Mesenchymal stem cell (in vitro differentiated cells and primary cell): ENCODE measurements around the gene PASD1.

Experiments used
- DNase-seq: peaks from one replicate; pipeline ENCODE4 v3.0.0-alpha.2; 2013
- H2AFZ ChIP-seq: one replicate; pipeline ENCODE4 v1.6.1; 2013; ENCODE audit warnings: low read depth, mild to moderate bottlenecking, control low read depth, inconsistent platforms, low read length, moderate library complexity
- H2AK5ac ChIP-seq: 2 replicates; pipeline ENCODE4 v1.6.1; 2013; ENCODE audit warnings: low read length, moderate library complexity, mild to moderate bottlenecking, inconsistent platforms; ENCODE audit not compliant: severe bottlenecking
- H2BK120ac ChIP-seq: one replicate; pipeline ENCODE4 v1.6.1; 2013; ENCODE audit warnings: low read depth, mild to moderate bottlenecking, inconsistent platforms, low read length, moderate library complexity
- H2BK12ac ChIP-seq, 2 experiments: one replicate each; pipeline ENCODE4 v1.6.1; 2013; ENCODE audit warnings: inconsistent platforms in 2 of 2, low read length in 2 of 2, mild to moderate bottlenecking in 2 of 2, moderate library complexity in 2 of 2, control low read depth in 1 of 2
- H2BK15ac ChIP-seq: one replicate; pipeline ENCODE4 v1.6.1; 2013; ENCODE audit warnings: mild to moderate bottlenecking, low read depth, inconsistent platforms; ENCODE audit not compliant: poor library complexity, severe bottlenecking
- H2BK5ac ChIP-seq: 2 replicates; pipeline ENCODE4 v1.6.1; 2013; ENCODE audit warnings: low read depth, mild to moderate bottlenecking, low read length, control low read depth, inconsistent platforms; ENCODE audit not compliant: poor library complexity, severe bottlenecking
- H3K14ac ChIP-seq, 2 experiments: one replicate each; pipeline ENCODE4 v1.6.1; 2013; ENCODE audit warnings: inconsistent platforms in 2 of 2, low read length in 2 of 2, control low read depth in 1 of 2, mild to moderate bottlenecking in 1 of 2, moderate library complexity in 1 of 2
- H3K18ac ChIP-seq, 2 experiments: one replicate each; pipeline ENCODE4 v1.6.1; 2013; ENCODE audit warnings: inconsistent platforms in 2 of 2, low read length in 2 of 2, control low read depth in 1 of 2, low read depth in 1 of 2, mild to moderate bottlenecking in 1 of 2
- H3K23ac ChIP-seq, 2 experiments: one replicate each; pipeline ENCODE4 v1.6.1; 2013; ENCODE audit warnings: inconsistent platforms in 2 of 2, low read length in 2 of 2, mild to moderate bottlenecking in 2 of 2, moderate library complexity in 2 of 2, control low read depth in 1 of 2
- H3K27ac ChIP-seq: 2 replicates; pipeline ENCODE4 v1.5.1; 2013; ENCODE audit warnings: mild to moderate bottlenecking, moderate library complexity, low read length, control low read depth, inconsistent platforms; ENCODE audit not compliant: poor library complexity, severe bottlenecking
- H3K27me3 ChIP-seq, 2 experiments: 2 replicates each; pipeline versions ENCODE4 v1.6.1 to v1.7.0; 2013; ENCODE audit warnings: low read length in 2 of 2, mild to moderate bottlenecking in 2 of 2, moderate library complexity in 2 of 2, control low read depth in 1 of 2, inconsistent platforms in 1 of 2; ENCODE audit not compliant: control insufficient read depth in 1 of 2, insufficient read depth in 1 of 2
- H3K36me3 ChIP-seq, 2 experiments: 2 replicates each; pipeline versions ENCODE4 v1.6.1 to v1.7.0; 2013; ENCODE audit warnings: low read length in 2 of 2, control low read depth in 1 of 2, inconsistent platforms in 1 of 2, low read depth in 1 of 2, mild to moderate bottlenecking in 1 of 2; ENCODE audit not compliant: insufficient read depth in 2 of 2, control insufficient read depth in 1 of 2
- H3K4ac ChIP-seq, 2 experiments: one replicate each; pipeline ENCODE4 v1.6.1; 2013; ENCODE audit warnings: inconsistent platforms in 2 of 2, low read length in 2 of 2, mild to moderate bottlenecking in 2 of 2, moderate library complexity in 2 of 2, control low read depth in 1 of 2, low read depth in 1 of 2
- H3K4me1 ChIP-seq: 2 replicates; pipeline ENCODE4 v1.6.1; 2013; ENCODE audit warnings: low read depth, low read length, control low read depth; ENCODE audit not compliant: control insufficient read depth, insufficient read depth
- H3K4me2 ChIP-seq: 2 replicates; pipeline ENCODE4 v1.6.1; 2013; ENCODE audit warnings: low read length, mild to moderate bottlenecking, inconsistent platforms; ENCODE audit not compliant: poor library complexity, severe bottlenecking
- H3K4me3 ChIP-seq, 2 experiments: 2 replicates each; pipeline versions ENCODE4 v1.5.1 to v1.7.0; 2013; ENCODE audit warnings: low read length in 2 of 2, mild to moderate bottlenecking in 2 of 2, control low read depth in 1 of 2, low read depth in 1 of 2; ENCODE audit not compliant: insufficient read depth in 1 of 2
- H3K79me1 ChIP-seq: replicated peaks from 2 replicates; pipeline ENCODE4 v1.6.1; 2013; ENCODE audit warnings: mild to moderate bottlenecking, control low read depth, low read length, inconsistent platforms; ENCODE audit not compliant: poor library complexity, severe bottlenecking
- H3K9ac ChIP-seq: 2 replicates; pipeline ENCODE4 v1.7.0; 2013; ENCODE audit warnings: mild to moderate bottlenecking, low read length, moderate library complexity
- H3K9me3 ChIP-seq: 2 replicates; pipeline ENCODE4 v1.7.0; 2013; ENCODE audit warnings: mild to moderate bottlenecking, low read length; ENCODE audit not compliant: control insufficient read depth
- H4K8ac ChIP-seq: one replicate; pipeline ENCODE4 v1.6.1; 2013; ENCODE audit warnings: inconsistent platforms, mild to moderate bottlenecking, low read length, moderate library complexity
- H4K91ac ChIP-seq: one replicate; pipeline ENCODE4 v1.6.1; 2013; ENCODE audit warnings: mild to moderate bottlenecking, low read length, inconsistent platforms
- WGBS: methylation state at CpG from one replicate; pipeline ENCODE4 v1.1.7; 2013; ENCODE audit warnings: mixed read lengths; 5-methylcytosine and 5-hydroxymethylcytosine counted together

PASD1 gene

DNA sequence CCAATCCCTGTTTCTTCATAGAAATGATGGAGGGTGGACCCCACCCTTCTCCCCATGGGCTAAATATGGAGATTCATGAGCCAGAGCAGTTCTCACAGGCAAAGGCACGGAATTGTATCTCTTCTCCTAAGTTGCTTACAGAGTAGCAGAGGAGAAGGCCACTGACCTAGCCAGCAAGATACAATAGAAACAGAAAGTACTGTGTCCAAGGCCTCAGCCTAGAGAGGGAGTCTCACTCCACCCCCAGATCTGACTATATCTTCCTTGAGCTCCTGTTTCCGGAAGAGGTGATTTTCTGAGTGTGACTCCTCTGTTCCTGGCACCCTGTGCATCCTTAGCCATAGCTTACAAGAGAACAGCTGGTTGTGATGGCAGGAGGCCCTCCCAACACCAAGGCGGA lies 152.3 kb downstream of the PASD1 start, which contains the start of gene FATE1:
FATE1 (plus strand) TSS at position 284 of the 400 bp plus-strand sequence; CDS start at position 369, 85 bp downstream.
- no peak within 1 kb of the TSS for H2BK15ac ChIP-seq
- H3K4me2 ChIP-seq, result no peak within 1 kb of the TSS
- no peak within 1 kb of the TSS for H4K8ac ChIP-seq
- WGBS, result 45% methylated on average over 3 of the region's 3 CpGs
- H3K14ac ChIP-seq, result no peak within 1 kb of the TSS
- H3K27me3 ChIP-seq, result peaks cover 0 to 51% of the 10 kb centered on the region in 2 experiments
- no peak within 1 kb of the TSS for H2AFZ ChIP-seq
- H2BK120ac ChIP-seq, result no peak within 1 kb of the TSS
- no peak within 1 kb of the TSS for H2BK12ac ChIP-seq
- no peaks in the 10 kb centered on the region for H3K79me1 ChIP-seq
- no peak within 1 kb of the TSS for H3K4ac ChIP-seq
- H3K23ac ChIP-seq, result no peak within 1 kb of the TSS
- no peak within 1 kb of the TSS for H2AK5ac ChIP-seq
- H3K9me3 ChIP-seq, result no peaks in the 10 kb centered on the region
- no peak within 1 kb of the TSS for H3K18ac ChIP-seq
- no peak for DNase-seq
- H3K9ac ChIP-seq, result no peak within 1 kb of the TSS
- no peaks in the 10 kb centered on the region for H3K36me3 ChIP-seq
- H3K4me1 ChIP-seq, result no peaks in the 10 kb centered on the region
- no peak within 1 kb of the TSS for H3K27ac ChIP-seq
- H3K4me3 ChIP-seq, result no peak within 1 kb of the TSS
- no peak within 1 kb of the TSS for H2BK5ac ChIP-seq
- H4K91ac ChIP-seq, result no peak within 1 kb of the TSS

DNA sequence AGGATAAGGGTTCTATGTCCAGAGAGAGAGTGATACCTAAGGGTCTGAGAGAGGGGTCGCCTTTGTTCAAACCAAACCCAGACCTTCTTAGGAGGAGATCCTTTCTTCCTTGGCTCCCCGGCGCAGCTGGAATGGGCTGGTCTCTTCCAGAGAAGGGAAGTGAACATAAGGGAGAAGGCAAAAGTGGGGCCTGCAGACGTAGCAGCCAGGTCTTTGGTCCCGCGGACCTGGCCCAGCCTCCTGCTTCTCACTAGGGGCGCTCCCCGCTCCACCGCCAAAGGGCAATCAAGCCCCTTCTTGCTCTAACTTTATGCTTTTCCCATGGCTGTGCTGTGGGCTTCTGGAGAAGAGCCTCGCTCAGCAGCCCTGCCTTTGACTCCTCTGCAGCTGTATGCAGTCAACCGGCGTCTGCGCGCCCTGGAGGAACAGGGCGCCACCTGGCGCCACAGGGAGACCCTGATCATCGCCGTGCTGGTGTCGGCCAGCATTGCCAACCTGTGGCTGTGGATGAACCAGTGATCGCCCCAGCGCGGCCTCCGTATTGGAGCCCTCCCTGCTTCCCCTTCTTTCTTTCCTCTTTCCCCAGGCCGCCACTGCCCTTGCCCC lies 158.9 kb downstream of the PASD1 start:
- Histone ChIP-seq H3K79me1 (no peaks in the 10 kb centered on the region), H3K14ac (no peak overlapping the region), H2AFZ (no peak overlapping the region), H3K4me1 (no peaks in the 10 kb centered on the region), H3K4ac (no peak overlapping the region), H2BK5ac (no peak overlapping the region), H2AK5ac (no peak overlapping the region), H3K4me2 (no peak overlapping the region), H2BK15ac (no peak overlapping the region), H4K91ac (no peak overlapping the region), H2BK120ac (no peak overlapping the region), H3K27me3 (peaks cover 0 to 54% of the 10 kb centered on the region in 2 experiments), H3K27ac (no peak overlapping the region), H2BK12ac (no peak overlapping the region), H3K18ac (no peak overlapping the region), H3K9me3 (no peaks in the 10 kb centered on the region), H3K36me3 (no peaks in the 10 kb centered on the region), H4K8ac (no peak overlapping the region), H3K9ac (no peak overlapping the region), H3K4me3 (no peak overlapping the region), H3K23ac (no peak overlapping the region)
- no peak for DNase-seq
- 17% methylated on average over 17 of the region's 24 CpGs for WGBS

DNA sequence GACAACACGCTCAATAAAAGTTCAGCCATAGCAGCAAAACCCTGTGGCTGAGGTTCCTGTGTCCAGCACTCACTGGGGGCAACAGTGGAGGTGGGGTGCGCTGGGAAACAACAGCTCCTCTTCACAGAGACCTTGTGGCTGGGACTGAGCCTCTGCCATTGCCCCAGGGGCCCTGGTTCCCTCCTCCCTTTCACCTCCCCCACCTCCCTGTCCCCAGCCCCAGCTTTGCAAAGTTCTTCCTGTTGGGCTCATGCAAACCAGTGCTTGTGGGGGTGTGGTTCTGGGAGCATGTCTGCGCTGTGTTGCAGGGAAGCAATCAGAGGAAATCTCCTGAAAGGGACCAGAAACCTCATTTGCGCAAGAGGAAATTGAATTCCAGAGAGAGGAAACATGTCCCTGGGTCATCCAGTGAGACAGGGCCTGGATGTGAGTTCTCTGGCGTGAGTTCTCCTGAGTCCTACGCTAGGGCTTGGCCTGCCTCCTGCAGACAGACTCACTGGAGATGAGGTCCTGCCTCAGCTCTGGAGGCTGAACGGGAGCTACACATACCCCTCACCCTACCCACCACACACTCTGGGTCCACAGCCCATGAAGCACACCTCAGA lies 159.8 kb downstream of the PASD1 start:
- Histone ChIP-seq H2BK15ac (no peak overlapping the region), H3K18ac (no peak overlapping the region), H2BK120ac (no peak overlapping the region), H3K79me1 (no peaks in the 10 kb centered on the region), H2AK5ac (no peak overlapping the region), H3K4me3 (no peak overlapping the region), H3K4me2 (no peak overlapping the region), H3K14ac (no peak overlapping the region), H4K8ac (no peak overlapping the region), H3K27me3 (peaks cover 0 to 56% of the 10 kb centered on the region in 2 experiments), H3K36me3 (no peaks in the 10 kb centered on the region), H4K91ac (no peak overlapping the region), H2AFZ (no peak overlapping the region), H3K23ac (no peak overlapping the region), H3K9me3 (no peaks in the 10 kb centered on the region), H3K4me1 (no peaks in the 10 kb centered on the region), H3K27ac (no peak overlapping the region), H3K4ac (no peak overlapping the region), H2BK12ac (no peak overlapping the region), H3K9ac (no peak overlapping the region), H2BK5ac (no peak overlapping the region)
- no peak for DNase-seq
- WGBS, result 80% methylated on average over 4 of the region's 7 CpGs

DNA sequence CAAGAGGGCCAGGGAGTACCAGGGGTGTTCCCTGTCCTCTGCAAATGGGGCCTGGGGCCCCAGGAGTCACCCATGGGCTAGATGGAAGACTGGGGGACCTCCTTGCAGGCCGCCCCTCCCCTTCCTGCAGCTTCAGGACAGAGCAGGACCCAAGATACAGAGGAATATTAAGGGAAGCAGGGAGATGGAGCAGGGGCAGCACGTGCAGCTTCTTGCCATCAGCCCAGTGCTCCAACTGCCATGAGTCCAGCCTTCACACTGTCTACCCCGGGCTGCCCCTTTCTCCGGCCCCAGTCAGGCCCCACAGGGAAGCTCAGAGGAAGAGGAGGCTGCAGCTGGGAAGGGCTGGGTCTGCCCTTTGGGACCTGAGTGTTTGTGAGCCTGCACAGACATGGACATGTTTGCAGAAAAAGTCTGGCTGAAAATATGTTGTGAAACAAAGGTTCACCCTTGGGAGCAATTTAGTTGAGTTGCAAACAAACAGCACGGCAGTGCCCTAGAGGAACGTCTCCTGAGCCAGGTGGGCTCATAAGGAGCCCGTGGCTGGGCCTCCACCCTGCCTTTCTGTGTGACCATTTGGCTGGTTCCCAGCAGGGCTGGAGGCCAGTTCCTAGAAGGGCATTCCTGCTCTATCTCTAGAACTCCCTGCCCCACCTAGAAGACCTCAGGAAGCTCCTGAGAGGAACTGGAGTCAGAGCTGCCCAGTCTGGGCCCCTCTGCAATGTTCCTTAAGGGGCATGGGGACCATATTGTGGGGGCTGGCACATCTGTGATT lies 161.3 kb downstream of the PASD1 start:
- Histone ChIP-seq H3K4me2 (no peak overlapping the region), H2AK5ac (no peak overlapping the region), H4K91ac (no peak overlapping the region), H2BK15ac (no peak overlapping the region), H2BK5ac (no peak overlapping the region), H3K18ac (no peak overlapping the region), H3K27ac (no peak overlapping the region), H2BK12ac (no peak overlapping the region), H3K79me1 (no peaks in the 10 kb centered on the region), H3K4me1 (no peaks in the 10 kb centered on the region), H3K9me3 (no peaks in the 10 kb centered on the region), H4K8ac (no peak overlapping the region), H3K23ac (no peak overlapping the region), H2BK120ac (no peak overlapping the region), H3K4ac (no peak overlapping the region), H3K27me3 (peaks cover 0 to 66% of the 10 kb centered on the region in 2 experiments), H3K36me3 (no peaks in the 10 kb centered on the region), H3K14ac (no peak overlapping the region), H3K9ac (no peak overlapping the region), H3K4me3 (no peak overlapping the region), H2AFZ (no peak overlapping the region)
- no peak for DNase-seq
- WGBS, result 68% methylated on average over 5 of the region's 7 CpGs
